Measurements from ENCODE around the gene TMIGD2. TPM values are rescaled to one million over a fixed set of nuclear protein-coding genes. Genes with fewer than 3 reads are reported as not detected.

TMIGD2 gene
- total RNA-seq, 6 donors from 2014 or later = 0.30 to 1.9 (median 1.3) TPM; not detected in 1

GRCh38 chr19:4322942-4323665 is 20.9 kb upstream of the TMIGD2 start:
- WGBS, 2 donors = 75 to 80% methylated on average over 5 to 27 of the region's 37 CpGs
- DNase-seq = peak in 1 of 2 donors; percentile 78
- Histone ChIP-seq H3K36me3 (no peaks in the 10 kb centered on the region), H3K27me3 (no peaks in the 10 kb centered on the region), H3K4me1 (peaks cover 14 to 15% (median 14%) of the 10 kb centered on the region in 4 donors), H3K9me3 (no peaks in the 10 kb centered on the region), H3K4me3 (no peak overlapping the region), H3K27ac (no peak overlapping the region)
- TF ChIP-seq POLR2A (IDR thresholded peaks at IDR 0.05) (no peak), POLR2AphosphoS5 (IDR thresholded peaks at IDR 0.05) (no peak), EP300 (IDR thresholded peaks at IDR 0.05) (no peak)
- TF ChIP-seq, protein P1, sequence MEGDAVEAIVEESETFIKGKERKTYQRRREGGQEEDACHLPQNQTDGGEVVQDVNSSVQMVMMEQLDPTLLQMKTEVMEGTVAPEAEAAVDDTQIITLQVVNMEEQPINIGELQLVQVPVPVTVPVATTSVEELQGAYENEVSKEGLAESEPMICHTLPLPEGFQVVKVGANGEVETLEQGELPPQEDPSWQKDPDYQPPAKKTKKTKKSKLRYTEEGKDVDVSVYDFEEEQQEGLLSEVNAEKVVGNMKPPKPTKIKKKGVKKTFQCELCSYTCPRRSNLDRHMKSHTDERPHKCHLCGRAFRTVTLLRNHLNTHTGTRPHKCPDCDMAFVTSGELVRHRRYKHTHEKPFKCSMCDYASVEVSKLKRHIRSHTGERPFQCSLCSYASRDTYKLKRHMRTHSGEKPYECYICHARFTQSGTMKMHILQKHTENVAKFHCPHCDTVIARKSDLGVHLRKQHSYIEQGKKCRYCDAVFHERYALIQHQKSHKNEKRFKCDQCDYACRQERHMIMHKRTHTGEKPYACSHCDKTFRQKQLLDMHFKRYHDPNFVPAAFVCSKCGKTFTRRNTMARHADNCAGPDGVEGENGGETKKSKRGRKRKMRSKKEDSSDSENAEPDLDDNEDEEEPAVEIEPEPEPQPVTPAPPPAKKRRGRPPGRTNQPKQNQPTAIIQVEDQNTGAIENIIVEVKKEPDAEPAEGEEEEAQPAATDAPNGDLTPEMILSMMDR (IDR thresholded peaks at IDR 0.05) = no peak
- no peak for ATAC-seq (ENCODE audit: low FRiP score in 2 of 2)

DNA sequence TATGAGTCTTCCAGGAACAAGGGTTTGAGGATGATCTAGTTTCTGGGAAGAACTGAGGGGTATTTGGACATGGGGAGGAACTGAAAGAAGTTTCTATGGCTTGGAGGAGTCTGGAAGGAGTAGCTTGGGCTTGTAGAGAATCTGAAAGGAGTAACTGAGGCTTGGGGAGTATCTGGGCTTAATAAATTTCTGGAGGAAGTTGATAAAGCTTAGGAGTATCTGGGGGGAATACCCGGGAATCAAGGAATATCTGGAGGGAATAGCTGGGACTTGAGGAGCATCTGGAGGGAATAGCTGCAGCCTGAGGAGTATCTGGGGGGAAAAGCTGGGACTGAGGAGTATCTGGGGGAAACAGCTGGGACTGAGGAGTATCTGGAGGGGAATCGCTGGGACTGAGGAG is 18.2 kb upstream of the TMIGD2 start:
- Histone ChIP-seq H3K4me1 (no peaks in the 10 kb centered on the region), H3K27me3 (no peaks in the 10 kb centered on the region), H3K4me3 (no peak overlapping the region), H3K36me3 (no peaks in the 10 kb centered on the region), H3K27ac (no peak overlapping the region), H3K9me3 (no peaks in the 10 kb centered on the region)
- WGBS, 2 donors = 97 to 100% methylated on average over 2 of the region's 2 CpGs
- DNase-seq = no peak
- no peak for ATAC-seq (ENCODE audit: low FRiP score in 2 of 2)
- TF ChIP-seq POLR2A (IDR thresholded peaks at IDR 0.05) (no peak), POLR2AphosphoS5 (IDR thresholded peaks at IDR 0.05) (no peak), EP300 (IDR thresholded peaks at IDR 0.05) (no peak)
- TF ChIP-seq, protein P1 (IDR thresholded peaks at IDR 0.05) = no peak

DNA sequence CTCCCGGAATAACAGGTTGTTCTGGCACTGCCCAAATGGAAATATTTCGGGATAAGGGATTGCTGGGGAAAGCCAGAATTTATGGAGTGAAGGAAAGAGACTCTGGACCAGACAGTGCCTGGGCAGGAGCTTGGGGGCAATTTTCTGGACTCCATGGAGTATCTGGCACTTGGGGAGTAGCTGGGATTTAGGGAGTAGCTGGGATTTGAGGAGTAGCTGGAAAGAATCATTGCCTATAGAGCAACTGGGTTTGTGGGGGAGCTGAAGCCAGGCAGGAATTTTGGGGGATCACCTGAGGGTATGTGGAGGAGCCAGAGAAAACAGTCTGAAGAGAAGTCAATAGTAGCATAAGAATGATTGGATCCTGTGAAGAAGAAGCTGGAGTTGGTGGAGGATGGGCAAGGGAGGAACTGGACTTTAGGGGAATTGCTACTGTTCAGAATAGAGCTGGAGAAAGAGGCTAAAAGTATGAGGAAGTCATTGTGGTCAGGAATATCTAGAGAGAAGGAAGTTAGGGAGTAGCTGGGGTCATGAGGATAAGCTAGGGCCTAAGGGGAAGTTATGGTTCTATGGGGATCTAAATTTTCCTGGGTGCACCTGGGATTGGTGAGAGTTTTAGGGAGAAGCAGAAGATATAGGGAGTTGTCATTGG is 17.0 kb upstream of the TMIGD2 start:
- 94 to 100% methylated on average over 2 of the region's 2 CpGs for WGBS, 2 donors
- ATAC-seq (ENCODE audit: low FRiP score in 2 of 2) (no peak), DNase-seq (no peak)
- H3K4me1 ChIP-seq = peaks cover 0 to 4% (median under 1%) of the 10 kb centered on the region in 4 donors
- no peak overlapping the region for H3K4me3 ChIP-seq
- no peaks in the 10 kb centered on the region for H3K27me3 ChIP-seq
- no peaks in the 10 kb centered on the region for H3K9me3 ChIP-seq
- H3K27ac ChIP-seq = no peak overlapping the region
- TF ChIP-seq POLR2AphosphoS5 (IDR thresholded peaks at IDR 0.05) (no peak), EP300 (IDR thresholded peaks at IDR 0.05) (no peak), POLR2A (IDR thresholded peaks at IDR 0.05) (no peak)
- TF ChIP-seq, protein P1 (IDR thresholded peaks at IDR 0.05) = no peak
- H3K36me3 ChIP-seq = no peaks in the 10 kb centered on the region

DNA sequence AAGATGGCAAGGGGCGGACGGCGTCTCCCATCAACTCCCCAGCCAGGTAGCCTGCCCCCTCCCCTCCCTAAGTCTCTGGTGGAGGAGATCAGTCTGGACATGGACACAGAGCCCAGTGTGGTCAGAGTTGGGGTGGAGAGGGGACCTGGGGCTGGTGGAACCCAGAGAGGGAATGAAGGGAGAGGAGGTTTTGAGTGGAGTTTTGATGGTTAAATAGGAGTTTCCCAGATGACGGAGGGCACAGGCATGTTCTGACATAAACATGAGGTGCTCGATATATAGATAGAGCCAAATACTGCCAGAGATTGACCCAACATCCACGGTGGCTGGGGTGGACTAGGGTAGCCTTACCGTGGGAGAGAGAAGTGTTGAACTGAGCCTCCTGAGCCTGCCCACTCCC is 16.3 kb upstream of the TMIGD2 start:
- DNase-seq = no peak
- Histone ChIP-seq H3K36me3 (no peaks in the 10 kb centered on the region), H3K9me3 (no peaks in the 10 kb centered on the region), H3K27me3 (no peaks in the 10 kb centered on the region), H3K4me1 (peaks cover 0 to 8% (median 4%) of the 10 kb centered on the region in 4 donors), H3K4me3 (no peak overlapping the region), H3K27ac (no peak overlapping the region)
- no peak for ATAC-seq (ENCODE audit: low FRiP score in 2 of 2)
- WGBS, 2 donors = 93 to 95% methylated on average over 7 of the region's 7 CpGs
- no peak for TF ChIP-seq POLR2A (IDR thresholded peaks at IDR 0.05)
- TF ChIP-seq, protein P1 (IDR thresholded peaks at IDR 0.05) = no peak
- no peak for TF ChIP-seq POLR2AphosphoS5 (IDR thresholded peaks at IDR 0.05)
- TF ChIP-seq EP300 (IDR thresholded peaks at IDR 0.05) = no peak
